DMS 273 (cell line): ENCODE measurements around the gene BTBD19.
A peak's percentile ranks its signal among the peaks of the same experiment; 100 is the strongest.
"Not testable (repeated sequence)": the region's sequence is repeated elsewhere in the genome, so short reads cannot be mapped to it uniquely, and the experiment has no call there.

Experiments
- DNase-seq: peaks from one replicate; lab custom pipeline; 2025; ENCODE audit not compliant: unreplicated experiment; lab: John Stamatoyannopoulos, UW

BTBD19 gene

DNA sequence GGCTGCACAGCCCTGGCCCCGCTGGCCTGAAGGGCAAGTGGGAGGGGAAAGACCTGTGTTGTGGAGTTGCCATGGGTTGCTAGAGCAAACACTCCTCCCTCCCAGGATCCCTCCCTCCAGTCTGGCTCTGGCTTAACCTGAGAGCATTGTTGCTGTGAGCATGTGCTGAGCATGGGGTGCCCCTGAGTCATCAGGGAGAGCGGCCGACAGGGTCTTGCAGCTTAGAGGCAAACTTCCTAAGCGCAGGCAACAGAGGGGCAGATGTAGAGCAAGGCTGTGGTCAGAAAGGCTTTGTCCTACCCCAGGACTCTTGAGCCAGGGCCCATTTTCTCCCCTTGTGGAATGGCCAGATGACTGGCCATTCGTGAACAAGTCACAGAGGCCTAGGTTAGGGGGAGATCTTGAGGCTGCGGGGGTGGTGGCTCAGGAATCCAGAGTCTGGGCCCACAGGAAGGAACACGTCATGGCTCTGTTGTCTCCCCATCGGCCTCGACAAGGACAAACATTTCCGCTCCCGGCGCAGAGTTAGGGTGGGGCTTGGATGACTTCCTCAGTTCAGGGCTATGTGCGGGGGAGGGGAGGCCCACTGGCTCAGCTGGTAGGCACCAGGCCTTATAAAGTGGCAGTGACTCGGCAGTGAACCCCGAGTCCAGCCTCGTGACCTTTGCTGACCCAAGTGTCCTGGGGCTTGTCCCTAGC lies 810 bp upstream of the BTBD19 start:
- peak; percentile 64 for DNase-seq

DNA sequence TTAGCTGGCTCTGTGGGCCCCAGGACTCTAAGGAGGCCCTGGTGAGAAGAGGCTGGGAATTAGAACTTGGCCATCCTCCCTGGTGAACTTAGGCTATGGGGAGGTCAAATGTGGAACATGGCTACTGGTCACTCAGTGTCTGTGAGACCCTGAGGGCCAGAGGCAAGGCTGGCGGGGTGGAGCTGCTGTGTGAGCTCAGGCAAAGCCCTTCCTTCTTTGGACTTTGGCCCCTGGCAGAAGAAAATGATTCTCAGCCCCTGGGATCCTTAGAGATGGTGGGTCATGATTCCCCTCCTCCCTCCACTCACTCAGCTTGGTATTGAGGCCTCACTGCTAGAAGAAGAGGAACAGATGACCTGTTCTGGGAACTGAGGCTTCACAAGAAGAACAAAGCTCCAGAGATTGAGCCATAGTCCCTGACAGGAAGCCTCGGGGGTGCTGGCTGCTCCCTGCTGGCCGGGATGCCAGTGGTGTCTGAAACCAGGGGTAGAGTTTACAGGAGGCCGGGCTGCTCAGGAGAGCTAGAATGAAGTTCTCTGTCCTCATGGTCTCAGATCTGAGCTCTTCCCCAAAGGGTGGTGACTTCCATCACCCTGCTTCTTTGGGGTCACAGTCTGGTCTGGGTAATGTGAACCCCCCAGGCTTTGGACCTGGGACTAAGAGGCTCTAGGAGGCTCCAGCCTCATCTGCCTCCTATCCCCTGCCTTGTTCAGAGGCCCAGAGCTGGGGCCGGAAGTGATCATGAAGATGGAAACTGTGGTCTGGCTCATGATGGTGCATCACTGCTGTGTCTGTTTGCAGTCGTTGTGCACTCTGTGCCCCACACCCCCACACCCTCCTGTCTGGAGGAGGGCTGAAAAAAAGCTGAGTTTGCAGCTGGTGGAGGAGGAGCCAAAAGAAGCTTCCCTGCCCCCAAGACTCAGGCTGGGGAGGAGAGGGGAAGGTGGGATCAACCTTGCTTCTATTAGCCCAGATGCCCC lies 905 bp downstream of the BTBD19 start:
- no peak for DNase-seq

DNA sequence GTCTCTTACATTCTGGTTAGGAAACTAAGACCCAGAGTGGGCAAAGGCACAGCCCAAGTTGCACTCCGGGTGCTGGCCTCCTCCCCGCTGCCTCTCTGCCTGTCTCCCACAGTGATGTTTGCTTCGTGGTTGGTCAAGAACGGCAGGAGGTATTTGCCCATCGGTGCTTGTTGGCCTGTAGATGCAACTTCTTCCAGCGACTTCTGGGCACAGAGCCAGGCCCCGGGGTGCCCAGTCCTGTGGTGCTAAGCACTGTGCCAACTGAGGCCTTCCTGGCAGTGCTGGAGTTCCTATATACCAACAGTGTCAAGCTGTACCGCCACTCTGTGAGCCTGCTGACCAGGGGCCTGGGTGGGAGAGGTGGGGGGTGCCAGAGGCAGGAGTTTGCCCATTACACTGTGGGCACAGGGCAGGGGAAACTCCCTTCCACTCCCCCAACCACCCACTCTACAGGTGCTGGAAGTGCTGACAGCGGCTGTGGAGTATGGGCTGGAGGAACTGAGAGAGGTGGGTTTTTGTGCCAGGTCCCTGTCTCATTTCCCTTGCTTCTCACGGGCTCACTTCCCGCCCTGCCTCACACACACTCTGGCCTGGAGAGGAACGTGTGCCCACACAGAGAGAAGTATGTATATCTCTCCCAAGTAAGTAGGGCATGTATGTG lies 1.9 kb downstream of the BTBD19 start:
- DNase-seq, result peak; percentile 27

DNA sequence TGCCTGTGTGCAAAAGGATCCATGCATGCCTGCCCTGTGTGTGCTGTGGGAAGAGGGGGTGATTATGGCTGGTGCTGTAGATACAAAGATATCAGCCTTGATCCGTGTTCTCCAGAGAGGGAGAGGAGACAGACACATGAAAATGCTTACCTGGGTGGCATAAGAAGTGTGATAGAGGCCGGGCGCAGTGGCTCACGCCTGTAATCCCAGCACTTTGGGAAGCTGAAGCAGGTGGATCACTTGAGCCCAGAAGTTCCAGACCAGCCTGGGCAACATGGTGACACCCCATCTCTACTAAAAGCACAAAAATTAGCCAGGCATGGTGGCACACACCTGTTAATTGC lies 2.4 kb downstream of the BTBD19 start:
- DNase-seq, result not testable (repeated sequence)

DNA sequence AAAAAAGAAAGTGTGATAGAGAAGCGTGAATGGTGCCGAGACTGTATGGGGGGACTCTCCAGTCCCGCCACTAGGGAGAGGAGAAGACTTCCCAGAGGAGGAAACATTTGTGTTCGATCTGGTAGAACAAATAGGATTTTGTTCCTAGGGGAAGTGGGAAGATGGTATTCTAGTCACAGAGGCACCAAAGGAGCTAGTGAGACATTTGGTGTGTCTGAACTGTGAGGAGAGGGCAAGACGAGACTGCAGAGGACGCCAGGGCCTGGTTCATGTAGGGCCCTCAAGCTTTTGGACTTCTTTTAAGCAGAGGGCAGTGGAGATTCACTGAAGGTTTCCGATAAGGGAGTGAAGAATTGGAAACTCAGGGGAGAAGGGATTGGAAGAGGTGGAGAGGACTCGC lies 2.9 kb downstream of the BTBD19 start:
- no peak for DNase-seq

DNA sequence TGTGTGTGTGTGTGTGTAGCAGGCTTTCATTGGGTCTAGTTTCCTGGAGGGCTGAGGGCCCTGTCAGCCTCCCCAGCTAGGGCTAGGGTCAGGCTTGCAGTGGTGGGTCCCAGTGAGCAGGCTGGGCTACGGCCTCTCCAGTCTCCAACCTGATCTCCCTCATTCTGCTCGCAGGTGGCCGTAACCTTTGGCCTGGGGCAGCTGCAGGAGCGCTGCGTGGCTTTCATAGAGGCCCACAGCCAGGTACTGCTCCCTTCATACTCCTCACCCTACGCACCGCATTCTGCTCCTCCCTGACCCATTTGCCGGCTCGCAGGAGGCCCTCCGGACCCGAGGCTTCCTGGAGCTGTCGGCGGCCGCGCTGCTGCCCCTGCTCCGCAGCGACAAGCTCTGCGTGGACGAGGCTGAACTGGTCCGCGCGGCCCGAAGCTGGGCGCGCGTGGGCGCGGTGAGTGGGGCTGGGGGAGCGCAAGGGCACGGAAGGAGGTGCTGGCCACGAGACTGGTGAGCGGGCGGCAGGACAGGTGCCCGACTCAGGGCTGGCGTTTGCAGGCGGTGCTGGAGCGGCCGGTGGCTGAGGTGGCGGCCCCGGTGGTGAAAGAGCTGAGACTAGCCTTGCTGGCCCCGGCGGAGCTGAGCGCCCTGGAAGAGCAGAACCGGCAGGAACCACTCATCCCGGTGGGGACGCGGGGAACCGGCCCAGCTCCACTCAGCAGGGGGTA lies 4.7 kb downstream of the BTBD19 start:
- DNase-seq, result no peak

DNA sequence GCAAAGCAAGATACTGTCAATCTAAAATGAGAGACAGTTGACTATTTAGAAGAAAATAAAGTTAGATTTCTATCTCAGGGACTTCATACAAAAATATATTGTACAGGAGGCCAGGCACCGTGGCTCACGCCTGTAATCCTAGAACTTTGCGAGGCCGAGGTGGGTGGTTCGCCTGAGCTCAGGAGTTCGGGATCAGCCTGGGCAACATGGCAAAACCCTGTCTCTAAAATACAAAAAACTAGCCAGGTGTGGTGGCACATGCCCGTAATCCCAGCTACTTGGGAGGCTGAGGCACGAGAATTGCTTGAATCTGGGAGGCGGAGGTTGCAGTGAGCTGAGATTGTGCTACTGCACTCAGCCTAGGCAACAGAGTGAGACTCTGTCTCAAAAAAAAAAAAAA lies 7.6 kb downstream of the BTBD19 start:
- DNase-seq, result not testable (repeated sequence)

DNA sequence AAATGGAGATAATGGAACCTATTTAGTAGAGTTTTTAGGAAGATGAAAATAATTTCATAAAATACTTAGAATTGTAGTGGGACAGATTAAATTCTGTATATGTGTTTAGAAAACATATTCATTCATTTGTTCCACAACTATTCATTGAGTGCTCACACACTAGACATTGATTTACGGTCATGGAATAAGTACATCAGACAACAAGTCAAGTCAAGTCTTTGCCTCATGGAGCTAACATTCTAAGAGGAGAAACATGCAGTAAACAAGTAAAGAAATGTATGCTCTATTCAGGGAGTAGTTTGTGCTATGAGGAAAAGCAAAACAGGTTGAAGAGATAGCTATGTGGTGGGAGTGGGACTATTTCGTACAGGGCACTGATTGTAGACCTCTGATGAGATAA lies 9.0 kb downstream of the BTBD19 start:
- DNase-seq, result no peak

DNA sequence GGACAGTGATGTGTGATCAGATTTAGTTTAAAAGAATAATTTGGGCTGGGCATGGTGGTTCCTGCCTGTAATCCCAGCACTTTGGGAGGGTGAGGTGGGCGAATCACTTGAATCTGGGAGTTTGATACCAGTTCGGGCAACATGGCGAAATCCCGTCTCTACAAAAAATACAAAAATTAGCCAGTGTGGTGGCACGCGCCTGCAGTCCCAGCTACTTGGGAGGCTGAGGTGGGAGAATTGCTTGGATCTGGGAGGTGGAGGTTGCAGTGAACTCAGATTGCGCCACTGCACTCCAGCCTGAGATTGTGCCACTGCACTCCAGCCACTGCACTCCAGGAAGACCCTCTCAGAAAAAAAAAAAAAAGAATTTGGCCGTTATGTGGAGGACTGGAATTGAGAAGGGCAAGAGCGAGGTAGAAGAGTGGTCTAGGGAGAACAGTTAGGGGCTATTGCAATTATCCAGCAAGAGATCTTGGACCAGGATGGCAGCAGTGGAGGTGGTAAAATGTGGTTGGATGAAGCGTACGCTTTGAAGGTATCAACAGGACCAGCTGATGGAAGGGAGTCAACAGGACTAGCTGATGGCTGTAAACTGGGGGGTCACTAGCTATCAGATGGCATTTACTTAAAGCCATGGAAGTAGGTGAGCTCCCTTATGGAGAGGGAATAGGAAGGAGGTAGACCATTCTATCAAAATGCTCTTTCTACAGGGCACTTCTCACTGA lies 9.6 kb downstream of the BTBD19 start:
- no peak for DNase-seq

DNA sequence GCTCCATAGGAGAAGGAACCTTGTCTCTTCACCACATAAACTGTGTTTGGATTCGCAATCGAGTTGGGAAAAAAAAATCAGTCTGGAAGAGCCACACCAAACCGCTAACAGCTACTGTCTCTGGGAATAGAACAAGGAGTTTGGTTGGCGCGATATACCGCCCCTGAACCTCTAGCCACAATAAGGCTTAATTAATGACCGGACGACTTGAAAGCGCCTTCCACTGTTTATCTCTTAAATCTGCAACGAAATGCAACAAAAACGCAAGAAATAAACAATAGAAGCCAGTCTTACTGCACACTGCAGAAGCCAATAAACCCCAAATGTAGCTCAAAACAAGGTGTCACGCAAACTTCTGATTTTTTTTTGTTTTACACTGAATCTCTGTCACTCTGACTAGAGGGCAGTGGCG lies 10.9 kb downstream of the BTBD19 start:
- DNase-seq, result peak; percentile 78

DNA sequence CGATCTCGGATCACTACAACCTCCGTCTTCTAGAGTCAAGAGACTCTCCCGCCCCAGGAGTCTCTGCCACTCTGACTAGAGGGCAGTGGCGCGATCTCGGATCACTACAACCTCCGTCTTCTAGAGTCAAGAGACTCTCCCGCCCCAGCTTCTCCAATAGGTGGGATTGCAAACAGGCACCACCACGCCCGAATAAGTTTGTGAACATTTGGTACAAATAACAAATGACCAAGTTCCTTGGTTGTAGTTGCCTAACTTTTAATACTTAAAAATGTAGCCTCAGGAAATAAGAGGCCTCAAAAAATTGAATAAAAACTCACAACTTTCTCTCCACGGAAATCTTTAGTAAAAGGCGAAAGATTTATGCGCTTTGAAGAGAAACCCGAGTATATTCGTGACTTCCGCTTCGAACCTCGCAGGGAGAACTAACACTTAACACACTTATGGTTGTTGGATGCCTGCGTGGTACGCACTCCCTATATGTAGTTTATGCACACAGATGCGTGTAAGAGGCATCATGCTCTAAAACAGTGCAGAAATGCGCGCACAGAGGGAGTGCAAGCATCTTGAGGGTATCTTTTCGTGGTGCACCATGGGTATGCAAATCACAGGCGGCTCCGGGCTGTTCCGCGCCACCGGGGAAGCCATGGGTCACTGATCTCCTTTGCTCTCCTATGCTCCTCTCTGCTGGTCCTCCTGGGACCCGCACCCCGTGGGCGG lies 11.4 kb downstream of the BTBD19 start:
- peak; percentile 88 for DNase-seq

DNA sequence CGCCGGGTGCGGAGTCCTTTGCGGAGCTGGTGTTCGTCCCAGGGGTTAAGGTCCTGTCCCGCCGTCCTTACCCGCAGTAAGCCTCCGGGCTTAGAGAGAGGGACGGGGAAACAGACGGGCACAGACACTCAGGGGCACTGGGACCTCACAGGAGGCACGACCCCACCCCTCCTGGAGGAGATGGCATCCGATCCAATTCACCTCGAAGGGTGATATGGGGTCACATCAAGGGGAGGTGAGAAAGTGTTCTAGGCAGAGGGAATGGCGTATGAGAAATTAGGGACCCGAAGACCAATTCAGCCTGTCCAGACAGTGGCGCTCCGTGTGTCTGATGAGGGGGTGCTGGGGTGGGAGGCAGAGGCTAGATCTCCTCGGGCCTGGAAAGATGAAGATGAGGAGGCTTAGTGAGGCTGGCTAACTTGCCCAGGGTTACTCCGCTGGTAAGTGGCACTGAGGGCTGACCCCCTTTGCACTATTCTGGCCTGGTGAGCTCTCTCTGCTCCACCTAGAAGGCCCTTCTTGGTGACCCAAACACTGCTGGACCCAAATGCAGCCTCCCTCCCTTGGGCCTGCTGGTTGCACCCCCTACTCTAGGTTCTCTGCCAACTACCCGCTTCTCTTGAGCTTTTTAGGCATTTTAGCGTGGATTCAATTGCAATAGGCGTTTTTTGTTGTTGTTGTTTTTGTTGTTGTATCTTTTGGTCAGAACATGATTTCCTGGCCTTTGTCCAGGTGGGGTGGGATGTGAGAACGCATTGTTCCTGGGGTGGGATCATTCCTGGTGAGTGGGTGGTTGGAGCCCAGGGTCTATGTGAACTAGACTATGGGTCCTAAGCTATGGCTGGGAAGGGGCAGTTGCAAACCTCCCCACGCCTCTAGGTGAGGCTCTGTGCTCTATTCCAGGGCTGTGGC lies 12.3 kb downstream of the BTBD19 start:
- DNase-seq, result no peak

DNA sequence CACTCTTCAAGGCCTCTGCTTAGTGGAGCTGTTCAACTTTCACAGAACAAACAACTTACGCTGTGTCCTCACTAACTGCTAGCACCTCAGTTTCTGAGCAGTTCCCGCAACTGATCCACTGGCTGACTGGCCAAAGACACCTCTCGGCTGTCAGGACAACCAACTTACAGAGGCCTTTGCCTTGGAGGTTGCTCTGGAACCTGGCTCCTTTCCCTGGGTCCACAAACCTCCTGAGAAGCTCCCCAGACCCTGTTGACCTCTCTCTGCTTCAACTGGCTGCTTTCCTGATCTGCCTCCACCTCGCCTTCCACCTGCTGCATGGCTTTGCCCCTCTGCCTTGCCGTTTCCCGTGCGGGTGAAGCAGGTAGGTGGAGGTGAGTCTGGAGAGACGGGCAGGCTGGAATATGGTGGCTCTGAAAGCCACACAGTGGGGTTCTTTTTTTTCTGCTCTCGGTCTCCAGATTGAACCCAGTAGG lies 13.0 kb downstream of the BTBD19 start:
- DNase-seq, result no peak

DNA sequence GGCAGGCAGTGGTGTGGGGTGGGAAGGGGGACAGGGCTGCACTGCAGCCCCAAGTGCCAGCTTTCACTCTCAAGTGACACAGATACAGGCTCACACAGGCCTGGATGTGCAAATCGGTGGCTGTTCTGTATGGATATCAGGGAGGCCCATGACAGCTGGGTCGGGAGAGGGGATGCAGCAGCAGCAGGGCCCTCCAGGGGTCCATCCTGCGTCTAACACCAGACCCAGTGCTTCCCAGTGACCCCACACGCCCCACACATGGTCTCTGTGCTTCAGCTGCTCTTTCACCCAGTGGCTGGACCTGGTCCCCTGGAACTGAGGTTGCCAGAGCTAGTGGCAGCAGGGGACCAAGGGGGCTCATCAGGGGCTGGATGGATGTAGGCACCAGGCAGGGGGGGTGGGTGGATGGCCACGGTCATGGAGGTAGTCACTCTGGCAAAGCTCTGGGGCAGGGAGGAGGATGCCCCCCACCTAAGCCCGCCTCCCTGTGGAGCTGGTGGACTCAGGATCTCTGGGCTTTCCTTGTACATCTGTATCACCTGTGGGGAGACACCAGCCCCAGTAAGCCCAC lies 13.9 kb downstream of the BTBD19 start:
- no peak for DNase-seq

DNA sequence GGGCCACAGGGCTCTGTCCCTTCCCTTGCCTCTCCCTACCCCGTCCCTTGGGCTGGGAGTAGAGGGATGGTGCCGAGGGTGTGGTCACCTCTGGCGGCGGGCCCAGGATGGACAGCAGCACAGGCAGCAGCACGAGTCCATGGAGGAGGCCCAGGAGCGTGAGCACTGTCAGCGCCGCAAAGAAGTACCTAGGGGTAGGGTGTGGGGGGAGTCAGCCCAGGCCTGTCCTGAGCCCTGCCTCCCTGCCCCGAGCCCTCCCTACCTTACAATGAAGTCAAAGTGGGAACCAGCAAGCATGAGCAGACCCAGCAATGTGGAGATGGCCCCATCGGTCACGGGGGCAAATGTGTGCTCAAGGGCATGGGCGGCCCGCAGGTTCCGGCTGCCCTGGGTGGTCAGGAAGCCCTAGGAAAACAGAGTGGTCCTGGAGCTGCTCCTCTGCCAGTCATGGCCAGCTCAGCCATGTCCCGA lies 14.7 kb downstream of the BTBD19 start:
- no peak for DNase-seq

DNA sequence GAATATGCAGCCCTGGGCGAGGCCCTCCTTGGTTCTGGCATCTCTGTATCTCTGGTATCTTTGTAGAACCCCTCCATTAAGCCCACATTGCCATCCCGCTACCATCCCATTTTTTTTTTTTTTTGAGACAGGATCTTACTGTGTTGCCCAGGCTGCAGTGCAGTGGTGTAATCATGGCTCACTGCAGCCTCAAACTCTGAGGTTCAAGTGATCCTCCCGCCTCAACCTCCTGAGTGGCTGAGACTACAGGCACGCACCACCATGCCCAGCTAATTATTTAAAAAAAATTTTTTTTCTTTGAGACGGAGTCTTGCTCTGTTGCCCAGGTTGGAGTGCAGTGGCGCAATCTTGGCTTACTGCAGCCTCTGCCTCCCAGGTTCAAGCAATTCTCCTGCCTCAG lies 16.1 kb downstream of the BTBD19 start:
- not testable (repeated sequence) for DNase-seq

DNA sequence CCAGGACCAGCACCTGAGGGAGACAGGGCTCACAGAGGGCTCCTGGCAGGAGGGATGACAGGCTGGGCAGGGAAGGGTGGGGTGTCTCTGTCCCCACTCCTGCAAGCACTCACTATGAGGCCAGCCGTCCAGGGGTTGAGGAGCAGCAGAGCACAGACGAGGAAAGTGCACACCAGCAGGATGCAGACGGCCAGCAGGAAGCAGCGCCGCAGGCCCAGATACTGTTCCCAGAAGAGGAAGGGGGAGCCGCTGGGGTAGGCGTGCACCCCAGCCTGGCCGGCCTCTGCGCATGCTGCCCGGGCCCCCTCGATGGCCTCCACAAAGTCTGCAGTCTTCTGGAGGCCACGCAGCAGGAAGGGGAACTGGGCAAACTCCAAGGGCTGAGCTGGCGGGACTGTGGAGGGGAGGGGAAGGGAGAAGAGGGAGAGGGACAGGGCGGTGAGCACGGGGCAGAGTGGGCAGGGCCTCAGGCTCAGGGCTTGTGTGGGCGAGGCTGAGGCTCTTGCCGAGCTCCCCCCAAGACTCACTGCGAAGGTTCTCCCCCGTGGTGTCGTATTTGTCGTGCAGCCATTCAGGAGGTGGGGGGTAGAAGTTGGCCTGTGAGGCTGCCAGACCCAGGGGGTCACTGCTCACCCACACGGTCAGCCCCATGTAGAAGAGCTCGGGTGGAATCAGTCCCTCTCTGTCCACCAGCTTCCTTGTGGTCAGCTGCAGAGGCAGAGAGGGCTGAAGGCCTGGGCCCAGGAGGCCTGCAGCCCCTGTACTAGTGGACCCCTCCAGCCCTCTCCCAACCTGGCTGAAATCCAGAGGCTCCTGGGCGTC lies 18.3 kb downstream of the BTBD19 start:
- DNase-seq, result no peak
